Stimulated activated CD8-positive, alpha-beta memory T cell treated with anti-CD3 and anti-CD28 coated beads, Interleukin-15, amount 100 ng/mL, for 4 hours (primary cell): Measurements from ENCODE around the gene KMT2C.

Experiments
- DNase-seq, 2 donors: peaks; one replicate each; pipeline ENCODE4 v3.0.0-alpha.2; 2020; ENCODE audit warnings: low read depth in 2 of 2

Gene KMT2C

DNA sequence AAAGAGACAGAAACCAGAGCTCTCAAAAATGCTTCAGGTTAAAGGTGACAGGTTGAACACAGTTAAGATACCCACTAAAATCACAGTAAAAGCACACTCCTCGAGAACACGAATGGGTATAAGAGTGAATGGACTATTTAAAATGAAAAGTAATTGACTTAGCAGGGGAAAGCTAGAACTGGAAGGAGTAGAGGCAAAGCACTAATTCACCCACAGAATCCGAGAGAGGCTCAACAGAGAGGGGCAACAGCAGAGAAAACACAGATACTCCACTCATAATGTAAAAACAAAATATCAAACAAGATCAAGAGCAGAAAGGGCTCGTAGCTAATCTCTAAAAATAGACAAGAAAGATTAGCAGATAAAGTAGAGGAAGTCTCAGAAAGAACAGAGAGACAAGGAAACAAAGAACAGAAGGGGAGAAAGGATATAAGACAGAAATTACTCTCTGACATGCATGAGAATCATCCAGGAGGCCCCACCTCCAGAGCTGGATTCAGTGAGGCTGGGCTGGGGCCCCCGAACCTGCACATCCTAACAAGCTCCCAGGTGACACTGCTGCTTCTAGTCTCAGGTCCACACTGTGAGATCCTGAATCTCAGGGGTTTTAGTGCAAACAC lies 292.7 kb downstream of the KMT2C start:
- no peak for DNase-seq

DNA sequence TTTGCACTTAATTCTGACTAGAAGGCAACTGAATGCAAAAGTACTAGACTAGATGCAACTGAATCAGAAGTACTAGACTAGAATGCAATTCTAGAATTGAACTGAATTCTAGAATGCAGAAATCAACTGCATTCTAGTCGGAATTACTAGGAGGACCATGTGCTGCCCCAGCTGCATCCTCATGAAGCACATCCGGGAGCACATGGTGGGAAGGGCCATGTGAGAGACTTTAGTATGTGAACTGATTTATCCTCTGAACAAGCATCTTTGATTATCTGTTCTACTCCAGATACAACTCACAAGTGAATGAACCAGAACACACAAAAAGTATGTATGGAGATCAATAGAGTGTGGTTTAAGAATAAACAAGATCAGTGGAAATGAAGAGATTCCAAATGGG lies 295.2 kb downstream of the KMT2C start:
- DNase-seq = no peak

DNA sequence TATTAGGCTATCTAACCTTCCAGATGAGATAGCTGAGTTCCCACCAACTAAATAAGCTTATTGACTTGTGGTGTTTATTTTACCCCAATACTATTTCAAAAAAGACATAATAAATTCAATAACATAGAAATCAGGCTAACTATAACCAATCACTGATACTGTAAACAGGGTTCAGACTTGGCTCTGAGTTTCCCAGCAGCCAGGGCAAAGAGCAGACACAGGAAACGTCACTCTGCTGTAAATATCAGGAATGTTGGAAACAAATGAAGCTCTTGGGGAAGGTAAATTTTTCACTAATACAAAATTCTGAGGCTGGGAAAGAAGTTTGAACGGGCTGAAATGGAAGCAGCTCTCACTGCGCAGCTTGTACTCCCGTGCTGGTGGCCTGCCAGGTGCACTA lies 295.7 kb downstream of the KMT2C start:
- DNase-seq = no peak

DNA sequence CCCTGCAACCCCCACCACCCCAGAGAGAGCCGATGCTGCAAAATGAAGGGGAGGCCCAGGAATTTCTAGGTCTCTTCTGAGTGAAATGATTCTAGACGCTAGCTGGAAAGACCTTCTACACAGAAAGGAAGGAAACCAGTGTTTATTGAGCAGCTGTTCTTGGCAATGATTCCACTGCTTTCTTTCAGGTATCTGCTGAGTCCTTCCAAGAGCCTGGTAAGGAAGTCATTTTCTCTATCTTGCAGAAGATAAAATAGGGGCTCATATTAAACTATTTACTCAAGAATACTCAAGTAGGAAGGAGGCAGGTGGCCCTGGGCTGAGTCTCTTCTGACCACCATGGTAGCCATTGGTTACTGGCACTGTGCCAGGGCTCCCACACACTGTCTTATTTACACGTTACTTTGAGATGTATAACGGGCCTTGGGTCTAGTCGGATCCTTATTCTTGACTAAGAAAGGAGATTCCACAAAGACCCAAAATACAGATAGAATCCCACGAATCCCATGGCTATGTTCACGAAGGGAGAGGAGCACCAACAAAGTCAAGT lies 298.3 kb downstream of the KMT2C start:
- DNase-seq = no peak

DNA sequence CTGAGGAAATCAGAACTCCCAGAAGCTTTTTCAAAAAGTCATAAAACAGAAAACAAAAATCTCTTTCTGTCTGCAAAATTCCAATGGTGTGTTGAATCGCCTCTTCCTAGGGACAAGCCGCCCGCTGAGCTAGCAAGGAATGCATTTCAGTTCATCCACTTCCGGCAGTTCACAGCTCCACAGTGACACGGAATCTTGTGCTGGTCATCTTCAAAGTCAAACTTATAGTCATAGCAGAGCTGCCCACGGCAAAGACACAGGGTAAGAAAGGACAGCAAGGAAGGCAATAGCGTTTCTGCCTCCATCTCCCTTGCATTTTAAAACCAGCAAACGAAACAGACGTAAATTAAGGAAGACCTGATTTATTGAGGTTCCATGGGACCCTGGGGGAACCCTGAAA lies 299.1 kb downstream of the KMT2C start:
- no peak for DNase-seq

DNA sequence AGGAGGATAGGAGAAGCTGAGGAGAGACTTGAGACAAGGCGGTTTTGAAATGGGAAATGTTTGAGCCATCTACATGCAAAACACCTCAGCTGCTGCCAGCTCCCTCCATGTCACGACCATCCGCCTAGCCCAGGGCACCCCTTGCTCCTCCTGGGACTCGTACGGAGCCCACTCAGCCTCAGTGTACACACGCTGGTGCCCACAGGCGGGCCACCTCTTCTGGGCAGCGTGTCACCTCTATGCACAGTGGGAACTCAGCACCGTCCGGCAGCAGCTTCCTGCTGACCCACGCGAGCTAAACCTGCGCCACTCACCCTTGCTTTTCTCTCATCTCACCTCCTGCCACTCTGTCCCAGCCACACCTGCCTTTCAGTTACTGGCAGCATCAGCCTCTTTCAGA lies 302.0 kb downstream of the KMT2C start:
- no peak for DNase-seq

DNA sequence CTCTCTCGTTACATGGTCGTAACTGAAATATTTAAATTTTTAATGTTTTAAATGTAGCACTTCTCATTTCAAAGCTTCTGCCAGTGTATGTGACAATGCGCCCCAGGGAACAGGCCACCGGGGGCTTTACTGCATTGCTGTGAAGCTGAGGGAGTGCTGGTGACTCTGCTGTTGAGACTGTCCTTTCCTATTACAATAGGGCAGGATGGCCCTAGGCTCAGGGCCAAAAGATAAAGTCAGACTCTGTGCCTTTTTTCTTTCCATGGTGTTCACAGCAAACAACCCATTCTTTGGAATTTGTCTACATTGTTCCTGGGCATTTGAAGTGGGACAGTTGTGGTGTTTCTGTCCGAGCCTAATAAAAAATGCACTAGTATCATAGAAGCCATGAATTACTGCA lies 303.0 kb downstream of the KMT2C start:
- DNase-seq = no peak

DNA sequence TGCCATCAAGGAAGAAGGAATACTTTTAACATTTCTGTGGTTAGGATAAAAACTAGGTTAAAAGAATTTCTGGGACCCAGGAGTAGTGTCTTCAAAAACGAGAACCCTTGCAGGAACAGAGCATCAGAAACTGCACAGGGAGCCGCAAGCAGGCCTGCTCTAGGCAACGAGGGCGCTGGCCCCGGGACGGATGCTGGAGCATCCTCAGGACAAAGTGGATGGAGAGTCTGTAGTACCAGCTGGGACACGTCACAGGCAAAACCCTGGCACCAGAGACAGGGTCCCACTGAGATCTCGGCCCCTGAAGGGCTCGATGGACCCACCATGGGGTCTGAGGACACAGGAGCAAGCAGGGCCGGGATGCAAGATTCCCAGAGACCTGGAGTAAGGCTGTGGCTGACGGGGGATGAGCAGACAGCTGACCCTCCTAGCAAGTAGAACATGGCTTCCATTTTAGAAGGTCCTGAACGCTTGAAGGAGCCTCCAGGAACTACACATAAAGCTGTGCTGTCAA lies 303.8 kb downstream of the KMT2C start:
- no peak for DNase-seq

DNA sequence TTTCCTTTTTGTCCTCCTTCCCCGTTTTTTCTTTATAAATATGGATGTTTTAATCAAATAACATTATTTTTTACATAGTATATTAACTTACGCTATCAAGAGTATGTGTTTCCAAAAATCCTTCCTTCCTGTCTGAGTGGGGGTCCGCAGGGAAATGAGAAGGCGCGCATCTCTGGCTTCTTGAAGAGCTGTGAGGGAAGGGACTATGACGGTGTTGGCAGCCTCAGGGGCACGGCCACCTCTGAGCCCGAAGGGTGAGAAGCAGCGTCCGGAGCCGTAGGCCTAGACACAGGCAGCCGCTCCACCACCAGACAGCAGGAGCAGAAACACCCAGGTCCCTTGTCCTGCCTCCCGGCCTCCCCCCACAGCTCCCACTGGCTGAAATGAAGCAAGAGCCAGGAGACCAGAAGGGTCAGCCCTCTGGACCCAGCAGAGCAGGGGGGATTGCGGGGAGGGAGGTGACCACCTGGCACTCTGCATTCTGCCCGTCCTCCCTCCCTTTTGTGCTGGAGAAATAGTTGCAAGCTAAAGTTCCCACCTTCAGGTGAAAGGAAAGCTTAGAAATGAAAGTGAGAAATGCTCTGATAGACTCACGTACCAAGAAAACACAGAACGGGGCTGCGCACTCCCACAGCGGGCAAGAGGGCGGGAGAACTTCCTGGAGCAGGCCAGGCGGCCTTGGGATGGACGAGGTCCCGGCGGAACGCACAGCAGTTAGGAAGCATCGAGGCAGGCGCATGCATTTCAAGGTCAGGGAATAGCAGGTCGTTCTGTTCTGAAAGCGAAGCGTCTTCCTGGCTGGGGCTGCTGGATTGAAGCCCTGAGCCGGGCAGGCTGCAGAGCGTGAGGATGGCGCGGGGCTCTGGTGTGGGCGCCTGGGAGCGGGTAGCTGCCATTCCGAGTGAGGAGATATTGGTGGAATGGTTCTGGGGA lies 304.9 kb downstream of the KMT2C start:
- no peak for DNase-seq

DNA sequence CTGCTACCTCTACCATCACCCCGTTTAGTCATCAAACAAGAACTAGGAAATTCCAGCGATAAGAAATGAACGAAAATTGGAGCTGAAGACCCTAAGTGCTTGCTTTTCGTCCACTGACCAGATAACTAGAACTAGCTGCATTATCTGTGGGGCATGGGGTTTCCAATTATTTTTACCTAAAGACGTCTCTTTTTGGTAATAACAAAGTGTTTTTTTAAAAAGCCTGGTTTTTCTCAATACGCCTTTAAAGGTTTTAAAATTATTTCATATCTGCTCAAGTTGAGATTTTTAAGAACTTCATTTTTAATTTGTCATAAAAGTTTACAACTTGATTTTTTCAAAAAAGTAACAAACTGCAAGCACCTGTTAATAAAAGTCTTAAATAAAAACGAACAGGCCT lies 306.1 kb downstream of the KMT2C start:
- DNase-seq = no peak

DNA sequence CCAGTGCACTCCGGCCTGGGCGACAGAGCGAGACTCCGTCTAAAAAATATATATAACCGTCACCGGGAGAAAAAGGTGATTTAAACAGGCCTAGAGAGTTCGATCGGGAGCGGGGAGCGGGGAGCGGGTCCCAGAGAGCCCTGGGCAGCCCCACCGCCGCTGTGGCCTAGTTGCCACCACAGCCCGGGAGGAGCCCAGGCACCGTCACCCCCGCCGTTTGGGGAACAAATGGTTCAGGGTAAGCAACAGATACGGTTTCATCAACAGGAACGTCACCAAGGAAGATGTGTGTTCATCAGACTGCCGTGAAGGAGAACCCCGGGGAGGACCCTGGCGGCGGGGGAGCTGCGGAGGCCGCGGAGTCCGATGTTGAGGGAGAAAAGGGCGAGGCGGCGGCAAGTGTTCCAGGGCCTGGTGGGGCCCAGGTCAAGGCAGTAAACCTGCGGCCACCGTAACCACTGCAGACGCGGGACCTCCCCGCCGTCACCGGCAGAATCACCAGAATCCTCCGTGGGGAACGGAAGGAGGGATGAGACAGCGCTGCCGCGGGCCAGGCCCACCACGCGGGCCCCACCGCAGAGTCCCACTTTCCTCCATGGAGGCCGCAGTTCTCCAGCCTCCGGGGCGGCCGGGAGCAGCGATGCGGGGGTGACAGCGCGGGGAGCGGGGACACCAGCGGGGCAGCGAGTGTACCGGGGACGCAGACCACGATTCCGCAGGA lies 306.9 kb downstream of the KMT2C start:
- no peak for DNase-seq

DNA sequence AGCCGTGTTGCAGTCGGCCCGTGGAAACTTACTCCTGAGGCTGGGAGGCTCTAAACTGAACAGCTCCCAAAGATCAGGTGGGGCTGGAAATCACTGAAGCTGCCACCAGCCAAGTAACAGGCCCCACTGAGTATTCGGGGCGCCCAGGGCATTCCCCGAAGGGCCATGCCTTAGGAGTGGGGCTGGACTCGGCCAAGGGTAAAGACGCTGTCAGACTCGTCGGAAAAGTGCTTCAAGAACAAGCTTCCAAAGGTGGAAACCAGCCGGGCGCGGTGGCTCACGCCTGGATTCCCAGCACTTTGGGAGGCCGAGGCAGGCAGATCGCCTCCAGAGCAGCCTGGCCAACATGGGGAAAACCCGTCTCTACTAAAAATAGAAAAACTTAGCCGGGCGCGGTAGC lies 307.6 kb downstream of the KMT2C start:
- DNase-seq = no peak

DNA sequence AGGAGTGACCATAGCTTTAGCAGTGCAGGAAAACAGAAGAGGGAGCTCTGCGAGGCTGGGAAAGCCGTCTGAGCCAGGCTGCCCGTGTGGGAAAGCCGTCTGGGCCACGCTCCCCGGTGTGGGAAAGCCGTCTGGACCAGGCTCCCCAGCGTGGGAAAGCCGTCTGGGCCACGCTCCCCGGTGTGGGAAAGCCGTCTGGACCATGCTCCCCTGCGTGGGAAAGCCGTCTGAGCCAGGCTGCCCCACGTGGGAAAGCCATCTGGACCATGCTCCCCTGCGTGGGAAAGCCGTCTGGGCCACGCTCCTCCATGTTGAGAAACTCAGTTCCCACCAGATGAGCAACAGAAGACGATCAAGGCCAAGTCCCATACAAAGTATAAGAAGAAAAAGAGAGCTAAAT lies 308.6 kb downstream of the KMT2C start:
- no peak for DNase-seq

DNA sequence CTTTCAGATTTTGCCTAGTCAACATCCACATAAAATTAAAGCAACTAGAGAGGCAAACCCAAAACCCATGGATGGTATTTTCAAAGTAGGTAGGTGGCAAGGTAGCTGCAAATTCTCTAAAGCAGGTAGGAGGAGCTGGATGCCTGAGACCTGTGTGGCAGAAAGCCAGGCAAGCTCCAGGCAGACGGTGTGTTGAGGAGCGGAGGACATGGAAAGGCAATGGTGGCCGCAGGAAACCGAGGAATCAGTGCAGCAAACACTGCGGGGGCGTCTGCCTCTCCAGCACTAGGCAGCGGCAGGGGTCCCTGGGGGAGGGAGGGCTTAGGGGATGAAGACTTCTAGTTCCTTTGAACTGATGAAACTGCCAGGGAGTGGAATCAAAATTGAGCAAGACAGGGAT lies 309.1 kb downstream of the KMT2C start:
- no peak for DNase-seq

DNA sequence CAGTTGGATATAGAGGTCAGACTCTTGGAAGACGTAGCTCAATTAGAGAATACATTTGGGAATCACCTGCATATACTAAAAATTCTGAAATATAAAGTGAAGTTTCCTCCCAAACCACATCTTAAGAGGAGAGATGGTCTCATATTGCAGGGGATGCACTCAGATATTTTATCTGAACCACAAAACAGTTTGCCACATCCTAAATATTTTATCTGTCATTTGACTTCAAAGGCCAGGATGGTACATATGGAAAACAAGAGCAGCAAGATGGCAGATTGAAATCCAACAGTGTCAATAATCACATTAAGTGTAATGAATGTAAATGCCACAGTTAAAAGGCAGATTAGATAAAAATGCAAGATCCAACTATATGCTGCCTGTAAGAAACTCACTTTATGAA lies 313.3 kb downstream of the KMT2C start:
- no peak for DNase-seq

DNA sequence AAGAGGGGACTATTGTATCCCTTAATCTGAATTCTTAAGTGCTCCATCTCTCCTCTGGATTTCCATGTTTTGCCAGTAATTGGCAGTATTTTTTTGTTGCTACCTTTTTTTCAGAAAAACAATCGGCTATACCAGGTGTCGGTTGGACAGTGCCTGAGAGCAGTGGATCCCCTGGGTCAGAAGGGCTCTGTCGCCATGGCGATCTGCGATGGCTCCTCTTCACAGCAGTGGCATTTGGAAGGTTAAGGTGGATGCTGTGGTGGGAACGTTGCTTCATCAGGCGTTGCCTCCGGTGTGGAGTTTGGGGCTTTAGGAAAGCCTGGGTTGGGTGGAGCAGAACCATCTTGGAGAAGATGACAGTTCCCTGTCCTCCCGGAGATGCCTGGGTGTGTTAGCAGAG lies 314.4 kb downstream of the KMT2C start:
- no peak for DNase-seq

DNA sequence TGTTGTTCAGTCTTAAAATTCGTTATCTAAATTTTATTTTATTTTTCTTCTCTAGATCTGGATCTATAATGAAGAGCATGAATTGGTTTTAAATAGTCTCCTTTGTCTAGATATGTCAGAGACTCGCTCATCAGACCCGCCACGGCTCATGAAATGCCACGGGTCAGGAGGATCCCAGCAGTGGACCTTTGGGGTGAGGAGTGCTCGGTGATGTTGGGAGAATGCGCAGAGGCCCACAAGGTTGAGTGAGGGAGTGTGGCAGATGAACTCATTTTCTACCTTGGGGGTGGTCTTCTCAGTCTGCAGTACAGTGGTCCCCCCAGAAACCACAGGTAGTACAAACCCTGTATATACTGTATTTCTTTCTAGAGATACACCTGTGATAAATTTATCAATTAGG lies 315.0 kb downstream of the KMT2C start:
- no peak for DNase-seq

DNA sequence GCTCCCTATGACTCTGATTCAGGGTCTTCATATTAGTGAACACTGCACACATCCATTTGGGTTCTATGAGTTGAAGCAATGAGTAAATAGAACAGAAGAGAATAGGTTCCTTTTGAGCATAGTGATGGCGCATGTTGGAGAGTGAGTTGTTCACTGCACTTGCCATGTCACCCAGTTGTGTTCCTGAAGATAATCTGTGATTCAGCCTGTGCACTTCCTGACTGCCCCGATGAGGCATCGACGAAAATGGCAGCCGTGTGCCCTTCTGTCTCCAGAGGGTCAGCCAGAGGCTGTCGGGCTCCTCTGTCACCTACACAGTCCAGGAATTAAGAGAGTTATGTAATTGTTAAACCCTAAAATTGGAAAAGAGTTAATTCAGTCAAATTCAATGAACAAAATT lies 315.6 kb downstream of the KMT2C start:
- DNase-seq = no peak

DNA sequence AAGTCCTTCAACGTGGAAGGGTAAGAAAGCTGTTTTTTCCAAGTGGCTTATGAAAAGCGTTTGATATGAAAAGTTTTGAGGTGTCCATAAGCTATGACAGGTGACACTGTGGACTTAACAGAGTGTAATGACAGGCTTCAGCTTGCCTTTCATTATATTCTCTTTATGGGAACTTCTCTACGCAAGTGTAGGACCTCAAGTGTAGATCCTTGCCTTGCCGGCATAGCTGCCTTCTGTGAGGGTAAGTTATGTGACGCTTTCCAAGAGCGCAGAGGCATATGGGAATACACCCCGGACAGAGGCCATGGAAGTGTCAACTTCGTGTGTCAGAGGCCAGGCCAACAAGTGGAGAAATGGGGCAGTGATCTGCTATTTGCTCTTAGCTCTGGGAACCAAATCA lies 318.4 kb downstream of the KMT2C start:
- DNase-seq = no peak

DNA sequence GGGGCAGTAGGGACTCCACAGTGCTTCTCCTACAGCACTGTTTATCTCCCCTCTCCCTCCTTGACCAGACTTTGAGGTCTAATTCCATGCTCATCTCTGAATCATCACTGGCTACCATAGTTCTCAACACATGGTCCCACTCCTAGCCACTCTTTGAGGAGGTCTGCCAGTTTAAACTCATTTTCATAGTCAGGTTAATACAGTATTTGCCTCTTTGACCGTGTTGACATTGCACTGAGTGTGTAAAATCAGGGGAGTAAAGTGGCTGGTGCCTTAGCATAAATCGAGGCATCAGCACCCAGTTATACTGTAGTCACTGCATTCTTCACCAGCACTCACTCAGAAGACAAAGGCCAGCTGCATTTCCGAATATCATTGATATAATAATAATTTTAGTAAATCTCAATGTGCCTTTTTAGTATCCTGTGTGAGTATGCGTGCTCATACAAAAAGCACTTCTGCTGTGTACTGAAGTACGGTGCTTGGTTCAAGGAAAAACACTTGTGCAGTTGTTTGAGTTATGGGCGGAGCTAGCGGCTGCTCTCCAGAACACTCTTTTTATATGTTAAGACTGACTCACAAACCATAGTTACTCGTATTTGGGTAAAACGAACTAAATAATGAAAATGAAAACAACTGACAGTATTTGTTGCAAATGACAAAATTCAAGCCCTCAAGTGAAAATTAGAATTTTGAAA lies 320.6 kb downstream of the KMT2C start:
- no peak for DNase-seq

DNA sequence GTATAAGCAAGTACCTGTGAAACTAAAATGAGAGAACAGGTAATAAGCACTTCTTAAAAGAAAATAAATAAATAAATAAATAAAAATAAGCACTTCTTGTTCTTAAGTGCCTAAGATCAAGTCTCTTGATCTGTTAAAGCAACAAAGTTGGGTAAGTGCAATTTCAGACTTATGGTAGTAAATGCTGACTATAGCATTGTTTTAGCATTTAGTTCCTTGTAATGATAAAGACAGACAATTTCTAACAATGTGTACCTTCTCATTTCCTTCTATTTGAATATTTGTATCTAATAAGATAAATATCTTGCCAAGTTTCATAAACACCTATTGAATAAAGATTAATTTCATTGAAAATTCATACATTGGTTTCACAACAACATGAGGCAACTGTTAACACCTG lies 323.0 kb downstream of the KMT2C start:
- no peak for DNase-seq

DNA sequence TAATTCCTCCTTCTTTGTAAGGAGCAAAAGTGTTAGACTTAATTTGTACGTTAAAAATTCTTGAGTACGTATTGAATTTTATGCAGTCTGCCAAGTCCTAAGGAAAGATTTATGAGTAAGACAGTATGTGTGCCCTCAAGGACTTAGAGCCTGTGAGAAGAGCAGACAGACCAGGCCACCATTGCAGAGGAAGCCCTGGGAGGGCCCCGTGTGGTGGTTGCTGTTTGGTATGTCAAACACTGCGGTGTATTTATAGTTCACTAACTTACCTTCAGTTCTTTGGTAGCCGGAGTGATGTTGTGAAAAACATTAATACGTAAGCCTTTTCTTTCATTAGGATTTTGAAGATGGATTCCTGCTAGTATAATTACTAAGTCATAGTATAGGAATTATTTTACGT lies 327.4 kb downstream of the KMT2C start:
- DNase-seq = no peak
